NCI-H2196 (cell line): ENCODE measurements around the gene TEK.
"Not testable (repeated sequence)": the region's sequence is repeated elsewhere in the genome, so short reads cannot be mapped to it uniquely, and the experiment has no call there.

Source experiments
- DNase-seq: peaks from one replicate; lab custom pipeline; 2025; ENCODE audit not compliant: unreplicated experiment; lab: John Stamatoyannopoulos, UW

The TEK gene

GRCh38 chr9:27108981-27109541, at the start of gene TEK:
TSS of gene TEK (plus strand) at chr9:27109225. CDS start at chr9:27109591, 366 bp downstream.
- no peak for DNase-seq

DNA sequence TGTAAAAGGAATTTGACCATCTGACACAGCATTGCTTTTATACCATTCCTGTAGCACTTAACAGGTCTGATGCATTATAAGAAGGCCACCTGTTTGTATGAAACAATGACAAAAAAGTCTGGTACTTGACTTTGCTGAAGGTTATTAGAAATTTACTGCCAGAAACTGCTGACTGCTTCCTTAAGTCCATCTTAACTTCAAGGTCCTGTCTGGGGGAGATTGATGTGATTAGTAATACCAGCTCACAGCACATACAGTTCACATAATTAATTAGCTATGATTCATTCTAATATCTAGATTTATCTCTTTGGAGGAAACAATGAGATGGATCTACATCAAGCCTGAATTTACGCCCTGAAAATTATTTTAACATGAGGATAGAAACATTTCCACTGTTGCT, 49.6 kb upstream of the TEK start:
- no peak for DNase-seq

DNA sequence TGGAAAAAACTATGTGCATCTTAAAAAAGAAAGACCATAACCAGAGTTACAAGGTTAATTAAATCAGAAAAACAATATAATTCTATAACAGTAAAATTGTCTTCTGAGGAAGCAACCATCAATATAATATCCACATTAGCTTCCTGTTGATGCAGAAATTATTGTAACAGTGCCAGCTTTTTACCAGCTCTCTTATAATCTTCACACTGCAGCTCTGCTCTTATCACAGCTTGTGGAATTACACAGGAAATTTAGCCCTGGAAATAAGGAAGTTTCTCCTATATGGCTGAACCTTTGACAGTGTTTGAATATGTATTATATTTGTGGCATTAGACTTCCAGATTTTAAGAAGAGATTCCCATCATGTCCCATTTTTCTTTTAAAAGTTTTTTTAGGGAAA, 49.1 kb upstream of the TEK start:
- DNase-seq: peak; percentile 4

GRCh38 chr9:27065288-27065687, 43.7 kb upstream of the TEK start:
- no peak for DNase-seq

DNA sequence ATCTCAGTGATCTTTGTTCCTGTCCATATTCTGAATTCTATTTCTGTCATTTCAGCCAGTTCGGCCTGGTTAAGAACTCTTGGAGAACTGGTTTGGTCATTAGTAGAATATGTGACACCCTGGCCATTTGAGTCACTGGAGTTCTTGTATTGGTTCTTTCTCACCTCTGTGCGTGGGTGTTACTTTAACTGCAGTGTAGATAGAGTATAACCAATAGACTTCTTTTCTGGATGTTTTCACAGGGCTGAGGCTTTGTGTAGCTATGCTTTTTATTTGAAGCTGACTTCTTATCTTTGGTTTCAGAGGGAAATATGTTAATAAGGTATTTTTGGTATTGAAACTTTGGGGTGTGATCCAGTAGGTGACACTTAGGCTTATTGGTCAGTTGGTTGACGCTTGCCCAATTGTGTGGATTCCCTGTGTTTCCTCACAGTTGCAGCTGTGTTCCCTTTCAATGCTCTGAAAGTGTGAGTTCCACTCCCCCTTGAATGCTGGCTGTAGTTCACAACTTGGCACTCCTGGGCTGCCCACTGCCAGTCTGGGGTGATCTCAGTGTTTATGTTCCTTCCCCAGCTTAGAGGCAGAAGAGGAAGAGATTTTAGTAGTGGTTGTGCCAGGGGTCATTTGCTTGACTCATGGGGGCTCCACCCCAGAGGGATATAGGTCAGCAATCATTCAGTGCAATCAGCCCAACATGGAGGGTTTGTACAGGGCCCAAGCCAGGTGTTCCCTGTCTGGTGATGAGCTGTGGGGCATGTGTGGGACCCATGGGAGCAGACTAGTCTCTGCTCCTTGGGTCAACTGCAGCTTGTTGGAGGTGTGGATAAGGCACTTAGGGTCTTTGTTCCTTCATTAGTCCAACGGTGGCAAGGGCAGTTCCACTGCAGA, 34.9 kb upstream of the TEK start:
- DNase-seq: no peak

DNA sequence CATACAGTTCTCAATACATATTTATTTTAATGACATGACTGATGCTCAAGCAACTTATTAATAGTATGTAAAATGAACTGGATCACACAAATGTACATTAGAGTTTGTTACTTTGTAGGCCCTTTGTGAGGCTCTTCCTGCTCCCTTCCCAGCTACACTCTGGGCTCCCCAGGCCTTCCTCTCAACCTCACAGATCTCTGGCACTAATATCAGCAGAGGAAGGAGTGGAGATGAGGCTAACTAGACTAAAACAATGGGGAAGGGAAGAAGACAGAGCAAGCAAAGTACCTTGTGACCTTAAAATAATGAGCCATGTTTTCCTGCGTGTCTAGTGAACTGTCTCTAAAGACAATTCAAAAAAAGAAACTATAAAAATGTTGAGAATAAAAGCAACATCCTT, 30.3 kb upstream of the TEK start:
- no peak for DNase-seq

DNA sequence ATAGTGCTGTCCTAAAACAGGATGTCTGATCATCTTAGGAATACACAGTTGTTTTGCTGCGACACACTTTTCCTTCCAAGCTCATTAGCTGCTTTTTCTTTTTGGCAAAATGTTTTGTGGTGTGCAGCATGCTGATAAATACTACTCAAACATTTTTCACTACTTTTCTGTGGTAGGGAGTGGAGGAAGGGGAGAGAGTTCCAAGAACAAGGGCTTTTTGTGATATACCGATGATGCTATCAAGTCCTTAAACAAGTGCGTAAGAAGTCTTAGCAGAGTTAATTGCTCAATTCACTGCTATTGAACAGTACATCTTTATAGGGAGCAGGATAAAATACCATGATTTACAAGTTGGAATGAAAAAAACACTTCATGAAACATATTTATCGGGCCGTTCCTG, 23.6 kb upstream of the TEK start:
- no peak for DNase-seq

DNA sequence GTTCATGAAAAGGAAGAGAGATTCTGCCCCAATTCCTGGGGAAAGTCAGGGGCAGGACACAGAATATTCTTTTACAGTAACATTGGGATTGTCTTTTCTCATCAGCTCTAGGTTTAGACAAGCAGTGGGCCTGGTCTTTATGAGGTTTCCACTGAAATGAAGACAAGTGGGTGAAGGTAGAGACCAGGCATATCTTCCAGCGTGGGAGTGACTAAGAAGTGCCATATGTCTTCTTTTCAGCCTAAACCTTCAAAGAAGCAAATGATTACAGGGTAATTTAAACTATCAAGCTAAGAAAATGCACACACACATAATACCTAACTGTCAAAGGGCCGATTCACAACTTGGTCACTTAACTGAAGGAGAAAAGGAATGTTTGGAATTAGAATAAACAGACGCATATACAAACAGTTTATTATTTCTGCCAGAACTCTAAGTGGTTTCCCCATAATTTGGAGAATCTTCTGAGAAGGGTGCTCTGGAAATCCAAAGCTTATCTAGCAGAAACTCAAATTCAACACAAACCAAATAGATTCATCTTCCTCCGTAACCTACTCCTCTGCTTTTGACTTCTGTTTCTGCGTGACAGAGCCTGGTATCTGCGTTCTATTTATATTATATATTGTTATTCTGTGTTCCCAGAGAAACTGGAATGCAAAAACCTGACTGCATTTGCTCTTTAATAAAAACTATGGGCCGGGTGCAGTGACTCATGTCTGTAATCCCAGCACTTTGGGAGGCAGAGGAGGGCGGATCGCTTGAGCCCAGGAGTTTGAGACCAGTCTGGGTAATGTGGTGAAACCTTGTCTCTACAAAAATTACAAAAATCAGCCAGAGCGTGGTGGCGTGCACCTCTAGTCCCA, 22.0 kb upstream of the TEK start:
- no peak for DNase-seq

- DNase-seq: no peak
Measured at GRCh38 chr9:27088981-27089380, 20.0 kb upstream of the TEK start.

- no peak for DNase-seq
Measured at GRCh38 chr9:27089706-27090105, 19.3 kb upstream of the TEK start.

GRCh38 chr9:27090231-27090630, 18.8 kb upstream of the TEK start:
- no peak for DNase-seq

- DNase-seq: no peak
Measured at GRCh38 chr9:27090711-27091110, 18.3 kb upstream of the TEK start.

DNA sequence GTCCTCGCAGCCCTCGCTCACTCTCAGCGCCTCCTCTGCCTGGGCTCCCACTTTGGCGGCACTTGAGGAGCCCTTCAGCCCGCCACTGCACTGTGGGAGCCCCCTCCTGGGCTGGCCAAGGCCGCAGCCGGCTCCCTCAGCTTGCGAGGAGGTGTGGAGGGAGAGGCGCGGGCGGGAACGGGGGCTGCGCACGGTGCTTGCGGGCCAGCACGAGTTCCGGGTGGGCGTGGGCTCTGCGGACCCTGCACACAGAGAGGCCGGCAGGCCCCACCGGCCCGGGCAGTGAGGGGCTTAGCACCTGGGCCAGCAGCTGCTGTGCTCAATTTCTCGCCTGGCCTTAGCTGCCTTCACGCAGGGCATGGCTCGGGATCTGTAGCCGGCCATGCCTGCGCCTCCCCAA, 16.5 kb upstream of the TEK start:
- DNase-seq: not testable (repeated sequence)

DNA sequence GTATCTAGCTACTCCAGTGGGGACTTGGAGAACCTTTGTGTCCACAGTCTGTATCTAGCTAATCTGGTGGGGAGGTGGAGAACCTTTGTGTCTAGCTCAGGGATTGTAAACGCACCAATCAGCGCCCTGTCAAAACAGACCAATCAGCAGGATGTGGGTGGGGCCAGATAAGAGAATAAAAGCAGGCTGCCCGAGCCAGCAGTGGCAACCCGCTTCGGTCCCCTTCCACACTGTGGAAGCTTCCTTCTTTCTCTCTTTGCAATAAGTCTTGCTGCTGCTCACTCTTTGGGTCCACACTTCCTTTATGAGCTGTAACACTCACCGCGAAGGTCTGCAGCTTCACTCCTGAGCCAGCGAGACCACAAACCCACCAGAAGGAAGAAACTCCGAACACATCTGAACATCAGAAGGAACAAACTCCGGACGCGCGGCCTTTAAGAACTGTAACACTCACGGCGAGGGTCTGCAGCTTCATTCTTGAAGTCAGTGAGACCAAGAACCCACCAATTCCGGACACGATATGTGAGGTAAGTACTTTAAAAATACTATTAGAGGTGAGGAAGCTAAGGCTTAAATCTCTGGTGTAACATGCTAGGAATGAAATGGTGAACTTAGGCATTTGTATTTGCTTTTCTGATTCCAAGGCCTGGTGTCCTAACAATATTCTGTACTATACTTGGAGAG, 15.5 kb upstream of the TEK start:
- DNase-seq: not testable (repeated sequence)

DNA sequence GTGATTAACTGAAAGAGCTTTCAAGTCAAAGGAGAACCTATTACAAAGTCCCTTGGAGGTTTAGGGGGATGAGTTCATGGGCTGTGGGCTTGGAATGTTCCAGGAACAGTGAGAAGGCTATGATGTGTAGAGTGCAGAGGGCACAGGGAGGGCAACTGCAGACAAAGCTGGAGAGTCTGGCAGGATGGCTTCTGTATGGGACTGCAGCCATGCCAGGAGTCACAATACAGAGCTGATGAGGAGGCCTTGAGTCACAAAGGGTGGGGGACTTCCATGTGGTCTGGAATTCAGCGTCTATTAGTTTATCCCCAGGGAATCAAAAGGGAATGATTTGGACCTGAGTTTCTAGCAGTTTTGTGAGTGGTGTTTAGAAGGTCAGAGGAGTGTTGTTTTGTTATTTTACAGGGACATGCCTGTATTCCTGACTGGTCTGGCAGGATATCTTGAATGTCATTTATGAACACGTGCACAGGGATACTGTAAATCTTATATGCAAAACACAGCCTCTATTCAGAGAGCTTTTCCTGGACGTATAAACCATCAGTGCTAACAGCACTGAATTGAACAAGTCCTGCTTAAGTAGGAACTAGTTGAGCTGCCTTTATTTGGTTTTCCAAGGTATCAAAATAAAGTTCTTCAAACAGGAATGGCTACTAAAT, 14.3 kb upstream of the TEK start:
- DNase-seq: no peak

- DNase-seq: no peak
Measured at GRCh38 chr9:27107241-27107640, 1.8 kb upstream of the TEK start.

- DNase-seq: no peak
Measured at GRCh38 chr9:27109621-27110020, 596 bp downstream of the TEK start.

DNA sequence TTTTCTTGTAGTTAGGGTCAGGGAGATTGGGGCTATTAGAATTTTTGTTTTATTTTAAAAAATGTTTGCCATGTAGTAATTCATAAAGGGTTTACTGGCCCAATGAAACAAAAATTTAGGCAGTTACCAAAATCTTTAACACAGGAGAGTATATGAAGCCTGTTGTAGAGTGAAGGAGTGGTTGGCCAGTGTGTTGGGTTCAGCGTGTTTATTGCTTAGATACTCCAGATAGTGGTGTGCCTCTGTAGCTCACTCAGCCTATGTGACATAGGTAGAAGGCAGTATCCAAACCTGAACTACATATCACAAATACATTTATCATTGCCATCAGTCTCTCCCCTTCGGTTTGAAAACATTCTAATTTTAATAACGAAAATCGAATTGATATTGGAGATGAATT, 1.2 kb downstream of the TEK start:
- DNase-seq: no peak

GRCh38 chr9:27112235-27112634, 3.2 kb downstream of the TEK start:
- DNase-seq: no peak

DNA sequence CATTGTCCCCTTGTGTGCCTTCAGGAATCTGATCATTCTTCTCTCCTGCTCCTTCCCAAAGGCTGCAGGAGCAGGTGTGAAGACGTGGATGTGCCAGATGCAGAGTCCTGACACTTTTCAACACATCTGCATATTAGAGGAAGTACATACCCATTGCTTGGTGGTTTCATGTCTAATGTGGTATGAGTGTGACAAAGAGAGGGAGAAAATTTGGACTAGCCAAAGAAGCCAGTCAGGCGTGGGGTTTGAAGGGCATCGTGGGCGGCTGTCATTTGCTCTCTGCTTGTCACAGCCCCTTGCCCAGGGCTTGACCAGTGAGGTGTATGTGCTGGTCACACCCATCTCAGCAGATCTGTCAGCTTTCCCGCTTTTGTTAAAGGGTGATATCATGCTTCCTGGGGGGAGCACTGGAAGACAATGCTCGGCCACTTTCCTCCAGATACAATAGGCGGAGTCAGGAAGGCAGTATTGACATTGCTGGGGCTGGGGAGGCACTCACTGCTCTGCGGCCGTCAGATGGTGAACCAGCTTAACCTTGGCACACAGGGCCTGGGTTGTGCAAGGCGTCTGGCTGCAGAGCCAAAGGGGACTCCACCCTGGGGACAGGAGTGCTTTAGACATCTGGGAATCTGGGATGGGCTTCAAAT, 8.6 kb downstream of the TEK start:
- DNase-seq: peak; percentile 84
